GM19468 (cell line): ENCODE data around the gene SLC49A3.
"Not testable (repeated sequence)": the region's sequence is repeated elsewhere in the genome, so short reads cannot be mapped to it uniquely, and the experiment has no call there.

Source experiments
- ATAC-seq: cut with Tn5 transposase; IDR thresholded peaks from one replicate; pipeline ENCODE4 v1.9.1; 2021; ENCODE audit warnings: mild to moderate bottlenecking, moderate library complexity, moderate number of reproducible peaks; ENCODE audit not compliant: unreplicated experiment; ENCODE audit errors: extremely low read depth

SLC49A3 gene

DNA sequence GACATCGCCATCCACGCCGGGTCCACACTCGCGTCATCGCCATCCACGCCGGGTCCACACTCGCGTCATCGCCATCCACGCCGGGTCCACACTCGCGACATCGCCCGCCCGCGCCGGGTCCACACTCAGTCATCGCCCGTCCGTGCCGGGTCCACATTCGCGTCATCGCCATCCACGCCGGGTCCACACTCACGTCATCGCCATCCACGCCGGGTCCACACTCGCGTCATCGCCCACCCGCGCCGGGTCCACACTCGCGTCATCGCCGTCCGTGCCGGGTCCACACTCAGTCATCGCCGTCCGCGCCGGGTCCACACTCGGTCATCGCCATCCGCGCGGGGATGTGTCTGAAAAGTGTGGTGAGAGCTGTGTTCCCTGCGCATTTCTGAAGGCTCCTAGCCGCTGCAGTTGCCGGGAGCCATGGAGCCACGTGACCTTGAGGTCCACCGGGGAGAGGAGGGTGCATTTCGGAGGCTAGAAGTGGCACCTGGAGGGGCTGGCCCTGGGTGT lies 34.0 kb upstream of the SLC49A3 start:
- ATAC-seq, result no peak

GRCh38 chr4:722169-722725 lies 33.3 kb upstream of the SLC49A3 start:
- ATAC-seq, result no peak

DNA sequence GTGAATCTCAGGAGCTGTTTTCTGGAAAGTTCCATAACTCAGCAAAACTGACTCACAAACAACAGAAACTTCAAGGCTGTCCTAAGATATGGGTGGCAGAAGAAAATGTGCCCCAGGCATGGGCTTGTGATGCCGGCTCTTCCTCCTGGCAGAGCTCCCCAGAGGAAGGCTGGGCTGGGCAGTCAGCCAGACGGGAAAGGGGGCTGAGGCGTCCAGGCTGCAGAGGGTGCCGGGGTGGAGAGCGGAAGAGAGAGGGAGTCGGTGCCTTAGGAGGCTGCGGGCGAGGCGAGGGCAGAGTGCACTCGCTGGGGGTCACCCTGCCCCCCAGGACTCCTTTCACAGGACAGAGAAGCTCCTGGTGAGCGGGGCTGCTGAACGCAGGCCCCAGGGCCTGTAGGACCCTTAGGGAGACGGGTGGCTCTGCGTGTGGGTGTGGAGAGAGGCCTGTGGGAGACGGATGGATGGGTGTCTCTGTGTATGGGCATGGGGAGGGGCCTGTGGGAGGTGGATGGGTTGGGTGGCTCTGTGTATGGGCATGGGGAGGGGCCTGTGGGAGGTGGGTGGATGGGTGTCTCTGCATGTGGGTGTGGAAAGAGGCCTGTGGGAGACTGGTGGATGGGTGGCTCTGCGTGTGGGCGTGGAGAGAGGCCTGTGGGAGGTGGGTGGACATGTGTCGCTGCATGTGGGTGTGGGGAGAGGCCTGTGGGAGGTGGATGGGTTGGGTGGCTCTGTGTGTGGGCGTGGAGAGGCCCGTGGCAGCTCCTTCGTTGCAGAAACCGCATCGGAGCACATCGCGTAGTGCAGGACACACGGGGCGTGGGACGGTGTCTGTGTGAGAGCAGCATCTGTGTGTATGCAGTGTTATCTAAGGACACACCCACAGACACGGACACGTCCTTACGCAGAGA lies 32.6 kb upstream of the SLC49A3 start:
- no peak for ATAC-seq

GRCh38 chr4:720111-720860 lies 31.3 kb upstream of the SLC49A3 start:
- no peak for ATAC-seq

- no peak for ATAC-seq
Measured at GRCh38 chr4:718460-718859, 29.5 kb upstream of the SLC49A3 start.

- no peak for ATAC-seq
Measured at GRCh38 chr4:717601-718320, 28.8 kb upstream of the SLC49A3 start.

- no peak for ATAC-seq
Measured at GRCh38 chr4:714087-714486, 25.1 kb upstream of the SLC49A3 start.

GRCh38 chr4:712916-713632 lies 24.1 kb upstream of the SLC49A3 start:
- no peak for ATAC-seq

DNA sequence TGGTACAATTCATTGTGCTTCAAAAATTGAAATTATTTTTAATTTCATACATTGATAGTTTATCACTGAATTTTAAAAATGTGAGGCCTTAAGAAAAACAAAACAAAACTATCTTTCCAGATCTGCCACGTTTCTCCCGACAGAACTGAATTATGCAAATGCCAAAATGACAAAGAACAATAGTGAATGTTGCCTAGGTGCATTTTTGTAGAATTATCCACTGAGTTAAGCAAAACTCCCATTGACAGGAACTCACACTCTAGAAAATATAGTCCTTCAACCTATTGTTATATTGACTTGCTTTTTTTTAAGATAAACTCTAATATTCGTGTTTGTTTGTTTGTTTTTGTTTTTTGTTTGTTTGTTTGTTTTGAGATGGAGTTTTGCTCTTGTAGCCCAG lies 23.1 kb upstream of the SLC49A3 start:
- no peak for ATAC-seq

GRCh38 chr4:710916-711315 lies 22.0 kb upstream of the SLC49A3 start:
- no peak for ATAC-seq

- ATAC-seq, result no peak
Measured at GRCh38 chr4:710116-710515, 21.2 kb upstream of the SLC49A3 start.

- ATAC-seq, result no peak
Measured at GRCh38 chr4:709348-709747, 20.4 kb upstream of the SLC49A3 start.

- ATAC-seq, result no peak
Measured at GRCh38 chr4:708631-708933, 19.6 kb upstream of the SLC49A3 start.

GRCh38 chr4:707929-708630 lies 19.1 kb upstream of the SLC49A3 start:
- ATAC-seq, result no peak

GRCh38 chr4:706834-707598 lies 18.1 kb upstream of the SLC49A3 start:
- ATAC-seq, result no peak

DNA sequence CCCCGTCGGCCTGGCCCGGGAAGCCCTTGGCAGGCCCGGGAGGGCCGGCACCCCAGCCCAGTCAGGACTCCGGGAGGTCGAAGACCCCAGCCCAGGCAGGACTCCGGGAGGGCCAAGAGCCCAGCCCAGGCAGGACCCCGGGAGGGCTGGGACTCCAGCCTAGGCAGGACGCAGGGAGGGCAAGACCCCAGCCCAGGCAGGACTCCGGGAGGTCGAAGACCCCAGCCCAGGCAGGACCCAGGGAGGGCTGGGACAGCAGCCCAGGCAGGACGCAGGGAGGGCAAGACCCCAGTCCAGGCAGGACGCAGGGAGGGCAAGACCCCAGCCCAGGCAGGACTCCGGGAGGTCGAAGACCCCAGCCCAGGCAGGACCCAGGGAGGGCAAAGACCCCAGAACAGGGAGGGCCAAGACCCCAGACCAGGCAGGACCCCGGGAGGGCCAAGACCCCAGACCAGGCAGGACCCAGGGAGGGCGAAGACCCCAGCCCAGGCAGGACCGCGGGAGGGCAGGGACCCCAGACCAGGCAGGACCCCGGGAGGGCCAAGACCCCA lies 17.2 kb upstream of the SLC49A3 start:
- ATAC-seq, result not testable (repeated sequence)

DNA sequence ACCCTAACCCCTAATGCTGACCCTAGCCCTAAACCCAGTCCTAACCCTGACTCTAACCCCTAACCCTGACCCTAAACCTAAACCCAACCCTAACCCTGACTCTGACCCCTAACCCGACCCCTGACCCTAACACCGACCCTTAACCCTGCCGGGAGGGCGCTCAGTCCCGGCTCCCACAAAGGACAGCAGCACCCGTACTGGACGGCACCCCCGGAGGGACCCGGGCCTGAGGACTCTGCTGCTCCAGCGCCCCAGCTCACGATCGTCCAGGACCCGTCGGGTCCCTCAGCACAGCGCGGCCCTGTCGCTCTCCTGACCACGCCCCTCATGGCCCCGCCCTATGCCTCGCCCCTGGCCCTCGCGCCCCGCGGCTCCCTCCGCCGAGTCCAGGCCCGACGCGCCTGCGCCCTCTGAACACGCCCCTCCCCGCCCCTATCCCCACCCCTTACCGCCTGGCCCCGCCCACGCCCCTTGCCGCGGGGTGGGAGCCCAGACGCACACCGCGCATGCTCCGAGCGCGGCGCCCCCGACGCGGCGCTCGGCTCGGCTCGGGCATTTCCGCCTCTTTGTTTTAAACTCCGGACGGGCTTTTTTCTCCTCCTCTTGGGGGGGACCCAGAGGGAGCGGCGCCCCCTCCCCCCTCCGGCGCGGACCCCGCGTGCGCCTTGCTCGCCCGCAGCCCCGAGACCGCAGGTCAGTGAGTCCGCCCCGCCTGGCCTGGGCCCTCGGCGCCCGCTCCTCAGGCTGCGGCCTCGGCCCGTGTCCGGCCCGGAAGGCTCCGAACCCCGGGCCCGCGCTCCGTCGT lies 16.5 kb upstream of the SLC49A3 start, which contains the start of gene PCGF3:
PCGF3 (plus strand) TSS at position 555 of the 805 bp plus-strand sequence. CDS start 27,849 bp downstream, outside the sequence.
- peak; percentile 49 for ATAC-seq
